GM12878 (cell line): ENCODE results near the gene NDNF. TPM values are rescaled to one million over a fixed set of nuclear protein-coding genes. Genes with fewer than 3 reads are reported as not detected.

Source experiments
- ATAC-seq: fragments of 200-7000 bp; cut with Tn5 transposase; 3 replicates; pipeline ENCODE4 v1.9.1; 2020; ENCODE audit warnings: mild to moderate bottlenecking, moderate library complexity
- BruUV-seq: library from RNA; stranded (reverse); fragments of 400-500 nt; replicated peaks from 2 replicates; lab custom pipeline; 2021; lab: Mats Ljungman, UMichigan
- CTCF ChIA-PET: fragments of 300-600 bp; sonication (Branson Sonifier 250); formaldehyde crosslinking; extraction: SDS; loops from one replicate; lab custom pipeline; 2021; ENCODE audit warnings: inconsistent platforms; lab: Yijun Ruan, JAX
- POLR2A ChIA-PET: fragments of 350-600 bp; formaldehyde crosslinking; extraction: SDS; loops from one replicate; lab custom pipeline; 2021; ENCODE audit warnings: inconsistent platforms; lab: Charles Lee
- RAD21 ChIA-PET: fragments of 300-600 bp; sonication (Branson Sonifier 250); formaldehyde crosslinking; loops from one replicate; lab custom pipeline; 2023; ENCODE audit warnings: antibody characterized with exemption; ENCODE audit not compliant: unreplicated experiment; lab: Charles Lee
- SMC1A ChIA-PET: fragments of 300-600 bp; sonication (Branson Sonifier 250); formaldehyde crosslinking; loops from one replicate; lab custom pipeline; 2023; ENCODE audit not compliant: unreplicated experiment, uncharacterized antibody; lab: Charles Lee
- DNase-seq: peaks from one replicate; pipeline ENCODE4 v3.0.0-alpha.2; 2011; ENCODE audit warnings: low read depth, low spot score
- FAIRE-seq: peaks from 3 replicates; lab custom pipeline; 2011; peaks lifted over from hg19 to GRCh38; lab: Jason Lieb, UNC
- H2AFZ ChIP-seq: 2 replicates; pipeline ENCODE4 v1.6.0; 2011; ENCODE audit warnings: low read depth, low read length, control low read depth; ENCODE audit not compliant: control insufficient read depth
- H3K27ac ChIP-seq: 2 replicates; pipeline ENCODE4 v1.5.1; 2011; ENCODE audit warnings: control low read depth; ENCODE audit not compliant: control insufficient read depth, insufficient read depth
- H3K27me3 ChIP-seq, 2 experiments: replicated peaks in 1 of 2; 2 replicates each; pipeline versions ENCODE4 v1.6.0 to v1.6.1; 2011; ENCODE audit warnings: low read length in 1 of 2; ENCODE audit not compliant: control insufficient read depth in 2 of 2, insufficient read depth in 2 of 2
- H3K36me3 ChIP-seq, 2 experiments: 2 replicates each; pipeline ENCODE4 v1.5.1; 2011; ENCODE audit warnings: low read length in 1 of 2; ENCODE audit not compliant: control insufficient read depth in 2 of 2, insufficient read depth in 2 of 2
- H3K4me1 ChIP-seq: 2 replicates; pipeline ENCODE4 v1.6.1; 2011; ENCODE audit warnings: mild to moderate bottlenecking, low read length, moderate library complexity, mixed read lengths; ENCODE audit not compliant: control insufficient read depth, insufficient read depth
- H3K4me2 ChIP-seq: 2 replicates; pipeline ENCODE4 v1.6.0; 2011; ENCODE audit warnings: control low read depth; ENCODE audit not compliant: control insufficient read depth, insufficient read depth
- H3K4me3 ChIP-seq: fragments of 200-600 bp; sonication (generic); 2 replicates; pipeline ENCODE4 v1.5.1; 2016
- H3K79me2 ChIP-seq: 2 replicates; pipeline ENCODE4 v1.6.0; 2011; ENCODE audit warnings: low read length; ENCODE audit not compliant: control insufficient read depth, insufficient read depth
- H3K9ac ChIP-seq: 2 replicates; pipeline ENCODE4 v1.8.0; 2011; ENCODE audit warnings: low read length, control low read depth, mixed read lengths; ENCODE audit not compliant: control insufficient read depth, insufficient read depth
- H3K9me3 ChIP-seq: replicated peaks from 3 replicates; pipeline ENCODE4 v1.5.1; 2011; ENCODE audit warnings: mild to moderate bottlenecking, low read length; ENCODE audit not compliant: control insufficient read depth, insufficient read depth
- H4K20me1 ChIP-seq: 2 replicates; pipeline ENCODE4 v1.6.0; 2011; ENCODE audit not compliant: control insufficient read depth, insufficient read depth
- CBX5 ChIP-seq: sonication (generic); IDR thresholded peaks from 2 replicates; pipeline ENCODE4 v1.6.1; 2016; ENCODE audit warnings: low read depth, moderate library complexity, mild to moderate bottlenecking, inconsistent platforms
- IRF3 ChIP-seq: fragments of 450-650 bp; IDR thresholded peaks from 2 replicates; pipeline ENCODE4 v1.6.1; 2014; ENCODE audit warnings: mild to moderate bottlenecking
- ZBED1 ChIP-seq: IDR thresholded peaks from 2 replicates; pipeline ENCODE4 v1.6.1; 2016; ENCODE audit warnings: borderline replicate concordance
- WGBS: methylation state at CpG from one replicate; pipeline ENCODE4 v1.1.6; 2016; ENCODE audit warnings: low lambda C conversion rate; ENCODE audit not compliant: insufficient replicate concordance, insufficient coverage; ENCODE audit errors: missing lambda C conversion rate; 5-methylcytosine and 5-hydroxymethylcytosine counted together
- in situ Hi-C: fragments of 300-500 bp; cut with MboI; formaldehyde crosslinking; loops from 9 replicates; pipeline ENCODE4 v1.14.3; 2018; ENCODE audit warnings: mixed read lengths
- intact Hi-C: fragments of 100-400 bp; cut with micrococcal nuclease; formaldehyde crosslinking; loops from one replicate; pipeline ENCODE4 v1.14.2; 2022; ENCODE audit not compliant: unreplicated experiment
- polyA plus RNA-seq, 11 experiments: library from polyadenylated mRNA; depleted of rRNA in 4 of 11; unstranded in 6 of 11; stranded (reverse) in 5 of 11; fragments of >200 nt; fragmentation: Nextera tagmentation in 4 of 11; fragmentation: Illumina TruSeq in 1 of 11; extraction: Ambion mirVana in 4 of 11; extraction: Trizol in 1 of 11; gene quantifications; 1 replicate in 1 of 11; 2 replicates in 10 of 11; pipeline versions ENCODE4 v1.2.1 to v1.2.3, GENCODE V29; 2011 to 2016; ENCODE audit warnings: inconsistent platforms in 2 of 11, missing spikeins in 2 of 11, low read depth in 1 of 11
- total RNA-seq, 4 experiments: library from RNA; depleted of rRNA in 3 of 4; stranded (reverse); fragments of >200 nt in 3 of 4; fragmentation: Illumina TruSeq in 1 of 4; extraction: Trizol in 1 of 4; gene quantifications; 2 replicates each; pipeline versions ENCODE4 v1.2.1 to v1.2.3, GENCODE V29; 2013 to 2021

Gene NDNF
- total and polyA plus RNA-seq, 10 of the 15 experiments (the other 5 are each of a cell fraction or from before 2014, with no cell fraction given): 0.26 TPM; not detected in 9

- intact Hi-C loops: no loop called here
- no peak overlapping the region for H3K4me2 ChIP-seq
- RAD21 ChIA-PET: no interaction called here
- TF ChIP-seq ZBED1 (no peak), CBX5 (no peak), IRF3 (no peak)
- TF ChIP-seq, all 136 proteins: peak for 0
- Histone ChIP-seq H4K20me1 (no peaks in the 10 kb centered on the region), H3K27me3 (no peaks in the 10 kb centered on the region), H3K79me2 (no peaks in the 10 kb centered on the region), H3K9ac (no peak overlapping the region), H3K4me3 (no peak overlapping the region), H3K9me3 (no peaks in the 10 kb centered on the region), H3K27ac (no peak overlapping the region), H3K4me1 (no peaks in the 10 kb centered on the region), H3K36me3 (no peaks in the 10 kb centered on the region), H2AFZ (no peak overlapping the region)
- DNase-seq (no peak), ATAC-seq (no peak), FAIRE-seq (no peak)
- ChIA-PET CTCF (no interaction called here), SMC1A (no interaction called here), POLR2A (no interaction called here)
- BruUV-seq: no TSS peak
- WGBS: 48% methylated on average over 2 of the region's 2 CpGs
- in situ Hi-C loops: no loop called here
These were observed 82.1 kb downstream of the NDNF start for GRCh38 chr4:120990246-120990645.

Other genes starting within 250 kb of the NDNF start
- not detected in 2 replicates for gene PRDM5, start 149.8 kb downstream of the NDNF start, total RNA-seq (2014; rRNA removed)
- not detected in 2 replicates for gene PRDM5, start 149.8 kb downstream of the NDNF start, total RNA-seq (2014; rRNA removed; fragmentation: Illumina TruSeq; extraction: Trizol)
- gene PRDM5, start 149.8 kb downstream of the NDNF start, total RNA-seq (2021): 0.08 TPM in 1 of 2 replicates, not detected in the other
- 0.07 and 0.09 TPM in 2 replicates for gene PRDM5, start 149.8 kb downstream of the NDNF start, polyA plus RNA-seq (2011; rRNA removed)
- gene PRDM5, start 149.8 kb downstream of the NDNF start, polyA plus RNA-seq (2014; fragmentation: Illumina TruSeq; extraction: Trizol): not detected in 2 replicates
- not detected for gene PRDM5, start 149.8 kb downstream of the NDNF start, polyA plus RNA-seq (2014; fragmentation: Nextera tagmentation; extraction: Ambion mirVana)
- gene PRDM5, start 149.8 kb downstream of the NDNF start, polyA plus RNA-seq (2014; rRNA removed): not detected in 2 replicates
- gene PRDM5, start 149.8 kb downstream of the NDNF start, polyA plus RNA-seq (2016; fragmentation: Nextera tagmentation; extraction: Ambion mirVana): not detected
- gene TNIP3, start 91.8 kb upstream of the NDNF start, total RNA-seq (2014; rRNA removed): 0.65 and 0.73 TPM in 2 replicates
- 1.2 and 1.3 TPM in 2 replicates for gene TNIP3, start 91.8 kb upstream of the NDNF start, total RNA-seq (2014; rRNA removed; fragmentation: Illumina TruSeq; extraction: Trizol)
- 0.56 and 0.62 TPM in 2 replicates for gene TNIP3, start 91.8 kb upstream of the NDNF start, total RNA-seq (2021)
- 0.41 and 0.42 TPM in 2 replicates for gene TNIP3, start 91.8 kb upstream of the NDNF start, polyA plus RNA-seq (2011; rRNA removed)
- gene TNIP3, start 91.8 kb upstream of the NDNF start, polyA plus RNA-seq (2014; fragmentation: Illumina TruSeq; extraction: Trizol): 1.4 TPM in 2 replicates
- under 1 TPM; 0.21 to 0.60 TPM for gene TNIP3, start 91.8 kb upstream of the NDNF start, polyA plus RNA-seq (2014; fragmentation: Nextera tagmentation; extraction: Ambion mirVana)
- 0.61 and 0.81 TPM in 2 replicates for gene TNIP3, start 91.8 kb upstream of the NDNF start, polyA plus RNA-seq (2014; rRNA removed)
- 1 to 10 TPM in 1 of 2 experiments, under 1 TPM in 1; 0.77 to 1.0 TPM for gene TNIP3, start 91.8 kb upstream of the NDNF start, polyA plus RNA-seq (2016; fragmentation: Nextera tagmentation; extraction: Ambion mirVana)